ENCODE data around the gene NLRC3.
"Not testable (repeated sequence)": the region's sequence is repeated elsewhere in the genome, so short reads cannot be mapped to it uniquely, and the experiment has no call there.

NLRC3 gene, protein sequence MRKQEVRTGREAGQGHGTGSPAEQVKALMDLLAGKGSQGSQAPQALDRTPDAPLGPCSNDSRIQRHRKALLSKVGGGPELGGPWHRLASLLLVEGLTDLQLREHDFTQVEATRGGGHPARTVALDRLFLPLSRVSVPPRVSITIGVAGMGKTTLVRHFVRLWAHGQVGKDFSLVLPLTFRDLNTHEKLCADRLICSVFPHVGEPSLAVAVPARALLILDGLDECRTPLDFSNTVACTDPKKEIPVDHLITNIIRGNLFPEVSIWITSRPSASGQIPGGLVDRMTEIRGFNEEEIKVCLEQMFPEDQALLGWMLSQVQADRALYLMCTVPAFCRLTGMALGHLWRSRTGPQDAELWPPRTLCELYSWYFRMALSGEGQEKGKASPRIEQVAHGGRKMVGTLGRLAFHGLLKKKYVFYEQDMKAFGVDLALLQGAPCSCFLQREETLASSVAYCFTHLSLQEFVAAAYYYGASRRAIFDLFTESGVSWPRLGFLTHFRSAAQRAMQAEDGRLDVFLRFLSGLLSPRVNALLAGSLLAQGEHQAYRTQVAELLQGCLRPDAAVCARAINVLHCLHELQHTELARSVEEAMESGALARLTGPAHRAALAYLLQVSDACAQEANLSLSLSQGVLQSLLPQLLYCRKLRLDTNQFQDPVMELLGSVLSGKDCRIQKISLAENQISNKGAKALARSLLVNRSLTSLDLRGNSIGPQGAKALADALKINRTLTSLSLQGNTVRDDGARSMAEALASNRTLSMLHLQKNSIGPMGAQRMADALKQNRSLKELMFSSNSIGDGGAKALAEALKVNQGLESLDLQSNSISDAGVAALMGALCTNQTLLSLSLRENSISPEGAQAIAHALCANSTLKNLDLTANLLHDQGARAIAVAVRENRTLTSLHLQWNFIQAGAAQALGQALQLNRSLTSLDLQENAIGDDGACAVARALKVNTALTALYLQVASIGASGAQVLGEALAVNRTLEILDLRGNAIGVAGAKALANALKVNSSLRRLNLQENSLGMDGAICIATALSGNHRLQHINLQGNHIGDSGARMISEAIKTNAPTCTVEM

DNA sequence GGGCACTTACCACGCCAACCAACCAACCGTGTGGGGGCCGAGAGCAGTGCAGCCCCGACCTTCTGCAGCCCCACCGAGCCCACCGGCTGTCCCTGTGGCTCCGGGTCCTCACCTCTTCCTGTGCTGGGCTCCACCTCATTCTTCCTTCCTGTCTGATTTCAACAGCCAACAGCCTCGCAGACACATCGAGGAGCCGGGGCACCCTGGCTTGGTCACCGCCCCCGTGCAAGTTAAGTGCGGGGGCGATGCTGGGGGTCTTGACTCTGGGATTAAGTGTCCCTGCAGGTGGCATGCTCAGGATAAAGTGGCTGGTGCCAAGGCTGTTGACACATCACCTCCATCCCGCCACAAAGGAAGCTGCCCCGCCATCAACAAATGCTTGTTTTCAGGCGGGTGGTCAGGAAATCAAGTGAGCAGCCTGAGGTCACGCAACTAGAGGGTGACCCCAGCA lies at the start of gene NLRC3:
Gene NLRC3 (minus strand): TSS at position 102 of the 451 bp plus-strand sequence. CDS start 12,367 bp downstream, outside the sequence.
- DNase-seq (ENCODE audit: low read depth), result peak; percentile 23

DNA sequence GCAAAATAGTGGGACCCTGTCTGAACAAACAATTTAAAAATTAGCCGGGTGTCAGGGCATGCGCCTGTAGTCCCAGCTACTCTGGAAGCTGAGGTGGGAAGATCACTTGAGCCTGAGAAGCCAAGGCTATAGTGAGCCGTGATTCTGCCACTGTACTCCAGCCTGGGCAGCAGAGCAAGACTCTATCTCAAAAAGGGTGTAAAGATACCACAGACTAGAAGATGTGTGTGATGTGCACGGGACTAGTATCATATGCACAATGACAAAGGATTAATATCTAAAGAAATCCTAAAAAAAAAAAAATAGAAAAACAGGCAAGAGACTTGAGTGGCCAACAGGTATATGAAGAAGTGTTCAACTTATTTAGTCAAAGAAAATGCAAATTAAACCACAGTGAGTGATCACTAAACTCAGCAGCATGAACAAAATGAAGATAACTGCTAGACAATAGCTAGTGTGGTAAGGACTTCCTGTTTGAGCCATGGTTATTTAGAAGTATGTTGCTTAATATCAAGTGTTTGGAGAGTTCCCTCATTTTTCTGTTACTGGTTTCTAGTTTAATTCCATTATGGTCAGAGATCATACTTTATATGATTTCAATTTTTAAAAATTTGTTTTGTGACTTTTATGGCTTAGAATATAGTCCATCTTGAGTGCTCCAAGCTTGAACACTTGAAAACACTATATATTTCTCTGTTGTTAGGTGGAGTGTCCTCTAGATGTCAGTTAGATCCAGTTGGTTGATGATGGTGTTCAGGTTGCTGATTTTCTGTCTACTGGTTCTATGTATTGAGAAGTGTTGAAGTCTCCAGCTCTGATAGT lies 48.9 kb upstream of the NLRC3 start:
- DNase-seq (ENCODE audit: low read depth), result no peak

DNA sequence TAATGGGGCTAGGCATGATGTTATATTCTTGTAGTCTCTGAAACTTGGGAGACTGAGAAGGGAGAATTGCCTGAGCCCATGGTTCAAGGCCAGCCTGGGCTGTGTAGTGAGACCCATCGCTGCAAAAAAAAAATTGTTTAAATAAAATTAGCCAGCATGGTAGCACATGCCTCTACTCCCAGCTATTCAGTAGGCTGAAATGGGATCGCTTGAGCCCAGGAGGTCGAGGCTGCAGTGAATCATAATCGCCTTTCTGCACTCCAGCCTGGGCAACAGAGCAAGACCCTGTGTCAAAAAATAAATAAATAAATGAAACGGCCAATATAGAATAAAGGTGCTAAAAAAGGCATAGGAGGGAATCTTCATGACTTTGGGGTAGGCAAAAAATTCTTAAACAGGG lies 48.1 kb upstream of the NLRC3 start:
- DNase-seq (ENCODE audit: low read depth), result no peak

DNA sequence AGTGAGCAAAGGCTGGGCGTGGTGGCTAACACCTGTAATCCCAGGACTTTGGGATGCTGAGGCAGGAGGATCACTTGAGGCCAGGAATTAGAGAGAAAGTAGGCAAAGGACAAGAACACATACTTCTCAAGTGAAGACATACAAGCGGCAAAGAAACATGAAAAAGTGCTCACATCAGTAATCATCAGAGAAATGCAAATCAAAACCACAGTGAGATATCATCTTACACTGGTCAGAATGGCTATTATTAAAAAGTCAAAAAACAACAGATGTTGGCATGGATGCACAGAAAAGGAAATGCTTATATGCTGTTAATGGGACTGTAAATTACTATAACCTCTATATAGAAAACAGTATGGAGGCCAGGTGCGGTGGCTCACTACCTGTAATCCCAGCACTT lies 46.4 kb upstream of the NLRC3 start:
- DNase-seq (ENCODE audit: low read depth), result no peak

DNA sequence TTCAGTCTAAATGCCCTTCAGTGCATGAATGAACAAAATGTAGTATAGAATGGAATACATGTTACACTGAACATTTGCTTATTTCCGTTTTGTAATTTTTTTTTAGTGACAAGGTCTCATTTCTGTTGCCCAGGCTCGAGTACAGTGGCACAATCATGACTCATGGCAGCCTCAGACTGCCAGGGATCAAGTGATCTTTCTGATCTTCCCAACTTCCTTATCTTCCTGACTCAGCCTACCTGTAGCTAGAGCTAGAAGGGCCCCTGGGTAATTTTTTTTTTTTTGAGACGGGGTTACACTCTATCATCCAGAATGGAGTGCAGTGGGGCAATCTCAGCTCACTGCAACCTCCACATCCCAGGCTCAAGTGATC lies 41.6 kb upstream of the NLRC3 start:
- DNase-seq (ENCODE audit: low read depth), result no peak

DNA sequence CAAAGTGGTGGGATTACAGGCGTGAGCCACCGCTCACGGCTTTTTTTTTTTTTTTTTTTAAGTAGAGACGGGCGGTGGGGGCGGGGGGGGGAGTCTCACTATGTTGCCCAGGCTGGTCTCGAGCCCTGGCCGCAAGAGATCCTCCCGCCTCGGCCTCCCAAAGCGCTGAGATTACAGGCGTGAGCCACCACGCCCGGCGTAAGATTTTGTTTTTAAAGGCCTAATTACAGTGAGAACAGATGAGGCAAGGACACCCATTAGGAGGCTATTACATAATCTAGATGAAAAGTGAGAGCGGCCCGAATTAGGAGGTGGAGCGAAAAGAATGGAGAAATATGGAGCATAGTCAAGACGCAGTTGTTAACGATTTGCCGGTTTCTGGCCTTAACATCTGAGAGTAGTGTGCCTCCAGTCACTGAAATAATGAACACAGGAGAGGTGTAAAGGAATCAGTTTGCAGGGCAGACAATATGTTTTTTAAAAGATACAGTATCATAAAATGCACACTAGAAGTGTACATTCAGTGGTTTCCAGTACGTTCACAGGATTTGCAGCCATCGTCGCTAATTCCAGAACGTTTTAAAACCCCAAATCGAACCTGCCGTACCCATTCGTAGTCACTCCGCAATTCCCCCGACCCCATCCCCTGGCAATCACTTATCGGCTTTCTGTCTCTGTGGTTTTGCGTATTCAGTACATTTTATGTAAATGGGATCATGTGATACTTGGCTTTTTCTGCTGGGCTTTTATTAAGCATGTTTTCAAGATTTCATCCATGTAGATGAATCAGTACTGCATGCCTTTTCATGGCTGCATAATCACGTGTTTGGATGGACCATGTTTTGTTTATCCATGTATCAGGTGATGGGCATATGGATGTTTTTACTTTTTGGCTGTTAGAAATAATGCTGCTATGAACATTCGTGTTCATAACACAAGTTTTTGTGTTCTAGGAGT lies 35.6 kb upstream of the NLRC3 start:
- no peak for DNase-seq (ENCODE audit: low read depth)

DNA sequence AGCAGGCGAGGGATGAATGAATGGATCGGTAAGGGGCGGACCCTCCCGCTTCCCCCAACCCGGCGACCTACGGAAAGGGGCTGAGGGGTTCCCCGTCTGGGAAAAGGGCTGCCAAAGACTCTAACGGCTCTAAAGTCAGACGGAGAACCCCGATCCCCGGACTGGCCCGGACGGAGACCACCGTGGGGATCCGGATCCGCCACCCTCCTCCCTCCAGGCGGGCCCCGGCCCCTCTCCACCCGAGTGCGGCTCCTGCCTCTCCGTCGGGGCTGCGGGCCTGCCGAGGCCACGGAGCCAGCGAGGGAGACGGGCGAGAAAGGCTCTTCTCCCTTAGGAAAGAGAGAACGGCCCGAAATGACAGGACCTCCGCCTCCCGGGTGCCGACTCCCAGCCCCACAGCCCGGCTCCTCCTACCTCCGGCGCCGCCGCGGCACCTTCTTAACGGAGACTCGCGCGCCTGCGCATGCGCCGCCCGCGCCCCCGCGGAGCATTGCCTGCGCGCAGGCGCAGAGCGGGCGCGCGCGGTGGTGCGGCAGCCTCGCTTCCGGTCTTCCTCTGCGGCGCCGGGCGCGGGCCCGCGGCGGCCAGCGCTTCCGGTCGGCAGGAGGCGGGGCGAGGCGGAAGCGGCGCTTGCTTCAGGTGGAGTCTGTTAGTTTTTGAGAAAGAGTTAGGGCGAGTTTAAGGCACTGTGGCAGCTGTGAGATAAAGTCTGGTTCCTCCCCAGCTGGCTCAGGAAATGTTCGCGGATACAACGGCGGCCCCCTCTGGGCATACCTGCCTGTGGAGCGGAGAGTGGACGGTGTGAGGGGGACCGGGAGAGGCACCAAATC lies 34.2 kb upstream of the NLRC3 start, which contains the start of gene SLX4:
Gene SLX4 (minus strand): TSS at position 461 of the 830 bp plus-strand sequence. CDS start 2,642 bp downstream, outside the sequence.
- peak; percentile 83 for DNase-seq (ENCODE audit: low read depth)

DNA sequence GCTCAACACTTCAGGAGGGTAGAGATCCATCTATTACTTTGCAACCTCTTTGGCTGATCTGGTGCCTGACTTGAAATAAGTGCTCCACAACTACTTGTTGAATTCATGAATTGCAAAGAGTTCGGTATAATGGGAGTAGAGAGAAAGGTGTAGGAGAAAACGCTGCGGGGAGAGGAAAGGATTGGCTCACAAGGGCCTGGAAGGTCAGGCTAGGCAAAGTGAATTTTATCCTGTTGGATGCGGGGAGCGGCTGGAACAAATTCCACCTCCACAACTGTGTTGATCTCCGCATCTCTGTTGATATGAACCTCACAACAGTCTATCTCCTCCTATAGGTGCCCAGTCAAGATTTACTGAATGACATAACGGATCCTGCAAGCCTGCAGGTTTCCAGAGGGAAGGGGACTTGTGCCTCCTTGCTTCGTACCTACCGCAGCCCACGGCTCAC lies 33.5 kb upstream of the NLRC3 start:
- no peak for DNase-seq (ENCODE audit: low read depth)

DNA sequence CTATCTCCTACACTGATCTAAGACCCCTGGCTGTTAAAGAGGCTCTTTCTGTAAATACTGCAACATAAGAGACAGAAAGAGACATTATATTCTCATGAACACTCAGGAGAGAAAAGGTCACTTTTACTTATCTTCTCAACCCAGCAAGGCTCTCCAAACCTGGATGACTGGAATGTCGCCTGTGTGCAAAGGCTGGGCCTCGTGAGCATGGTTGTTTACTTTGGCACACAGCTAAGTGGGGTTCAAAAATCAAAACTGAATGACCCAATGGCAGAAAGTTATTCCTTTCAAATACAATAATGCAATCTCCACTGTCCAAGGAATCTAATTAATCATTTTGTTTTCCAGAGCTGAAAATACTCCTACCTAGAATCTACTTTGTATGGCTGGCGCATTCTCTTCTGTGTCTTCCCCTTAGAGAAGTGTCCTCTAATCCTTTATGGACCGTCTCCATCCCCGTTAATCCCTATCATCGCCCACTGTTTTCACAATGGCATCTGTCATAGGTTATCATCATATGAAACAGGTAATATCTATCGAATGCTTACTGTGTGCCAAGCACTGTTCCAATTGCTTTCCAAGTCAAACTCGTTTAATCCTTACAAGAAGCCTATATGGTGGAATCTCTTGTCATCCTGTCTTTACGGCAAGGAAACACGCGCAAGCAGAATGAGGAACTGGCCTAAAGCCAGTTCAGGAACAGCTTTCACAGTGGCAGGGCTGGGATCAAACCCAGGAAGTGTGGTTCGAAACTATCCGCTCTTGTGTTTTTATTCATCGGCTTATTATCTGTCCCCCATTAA lies 32.9 kb upstream of the NLRC3 start:
- no peak for DNase-seq (ENCODE audit: low read depth)

DNA sequence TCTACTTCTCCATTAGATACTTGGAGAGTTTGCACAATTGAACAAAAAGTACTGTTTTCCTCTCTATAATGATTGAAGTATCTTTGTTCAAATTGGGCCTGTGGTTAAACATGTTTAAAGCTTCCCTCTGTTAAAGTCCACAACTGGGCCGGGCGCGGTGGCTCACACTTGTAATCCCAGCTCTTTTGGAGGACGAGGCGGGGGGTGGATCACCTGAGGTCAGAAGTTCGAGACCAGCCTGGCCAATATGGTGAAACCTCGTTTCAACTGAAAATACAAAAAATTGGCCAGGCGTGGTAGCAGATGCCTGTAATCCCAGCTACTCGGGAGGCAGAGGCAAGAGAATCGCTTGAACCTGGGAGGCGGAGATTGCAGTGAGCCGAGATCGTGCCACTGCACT lies 31.8 kb upstream of the NLRC3 start:
- DNase-seq (ENCODE audit: low read depth), result not testable (repeated sequence)

DNA sequence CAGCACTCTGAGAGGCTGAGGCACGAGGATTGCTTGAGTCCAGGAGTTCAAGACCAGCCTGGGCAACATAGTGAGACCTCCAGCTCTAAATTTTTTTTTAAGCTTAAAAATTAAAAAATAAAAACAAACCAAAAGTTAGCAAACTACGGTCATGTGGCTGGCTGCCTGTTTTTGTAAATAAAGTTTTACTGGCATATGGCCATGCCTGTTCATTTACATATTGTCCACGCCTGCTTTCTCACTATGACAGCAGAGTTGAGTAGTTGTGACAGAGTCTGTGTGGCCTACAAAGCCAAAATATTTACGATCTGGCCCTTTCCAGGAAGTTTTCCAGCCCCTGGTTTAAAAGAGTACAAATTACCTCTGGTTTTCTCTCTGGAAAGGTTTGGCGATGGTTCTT lies 30.9 kb upstream of the NLRC3 start:
- no peak for DNase-seq (ENCODE audit: low read depth)

DNA sequence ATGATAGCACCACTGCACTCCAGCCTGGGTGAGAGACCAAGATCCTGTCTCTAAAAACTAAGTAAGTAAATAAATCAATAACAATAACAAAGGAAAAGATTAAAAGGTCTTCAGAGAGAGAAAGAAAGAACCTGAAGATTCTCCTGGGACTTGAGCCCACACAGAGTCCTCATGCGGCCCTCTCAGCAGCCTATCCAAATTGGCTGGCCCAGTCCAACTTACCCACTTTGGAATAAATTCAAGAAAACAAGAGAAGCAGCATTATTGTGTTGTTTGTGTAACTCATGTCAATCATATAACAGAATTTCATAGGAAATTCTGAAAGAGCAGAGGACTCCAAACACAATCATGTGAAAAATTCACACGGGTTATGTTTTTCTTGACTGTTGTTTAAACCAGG lies 30.4 kb upstream of the NLRC3 start:
- DNase-seq (ENCODE audit: low read depth), result no peak

DNA sequence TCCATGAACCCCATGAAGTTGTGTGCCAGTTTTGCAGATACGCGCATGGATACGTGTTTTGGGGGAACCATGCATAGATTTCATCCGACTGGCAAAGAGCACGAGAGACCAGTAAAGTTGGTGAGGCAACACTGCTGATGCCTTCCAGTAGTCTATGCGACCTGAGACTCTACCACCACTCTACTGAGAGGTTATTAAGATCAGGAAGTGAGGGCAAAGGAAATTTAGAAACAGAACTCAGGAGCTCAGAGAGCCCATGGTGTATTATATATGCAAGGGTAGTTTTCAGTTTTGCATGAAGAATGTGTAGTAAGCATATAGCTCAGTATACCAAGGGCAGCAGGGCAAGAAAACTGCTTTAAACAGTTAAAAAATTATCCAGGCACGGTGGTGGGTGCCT lies 30.0 kb upstream of the NLRC3 start:
- no peak for DNase-seq (ENCODE audit: low read depth)

DNA sequence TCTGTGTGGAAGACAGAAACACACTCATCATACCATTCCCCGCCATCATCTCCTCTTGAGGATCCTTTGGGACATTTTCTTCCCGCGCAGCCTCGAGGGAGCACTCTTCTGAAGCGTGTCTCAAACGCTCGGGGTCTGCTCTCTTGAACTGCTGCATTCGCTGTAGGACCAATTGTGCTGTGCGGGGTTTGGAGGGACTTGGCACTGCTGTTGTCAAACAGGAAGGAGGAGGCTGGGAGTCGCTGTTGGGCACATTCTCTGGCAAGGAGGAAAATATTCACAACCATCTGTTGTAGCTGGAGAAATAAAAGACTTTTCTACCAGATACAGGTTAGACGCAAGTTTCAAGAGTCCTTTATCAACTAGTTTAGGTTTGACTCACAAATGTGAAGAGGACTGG lies 29.2 kb upstream of the NLRC3 start:
- no peak for DNase-seq (ENCODE audit: low read depth)

DNA sequence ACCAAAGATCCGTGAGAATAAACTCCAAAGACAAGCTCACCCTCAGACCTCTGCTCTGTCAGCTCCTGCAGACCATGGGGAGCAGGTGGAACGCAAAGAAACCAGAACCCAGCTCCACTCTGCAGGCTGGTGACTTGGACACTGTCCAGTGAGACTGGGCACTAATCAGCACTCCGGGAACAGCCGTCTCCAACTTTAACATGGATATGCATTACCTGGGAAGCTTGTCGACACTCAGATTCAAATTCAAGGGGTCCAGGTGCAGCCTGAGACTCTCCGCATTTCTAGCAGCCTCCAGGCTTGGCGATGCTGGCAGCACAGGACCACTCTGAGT lies 25.1 kb upstream of the NLRC3 start:
- DNase-seq (ENCODE audit: low read depth), result no peak

DNA sequence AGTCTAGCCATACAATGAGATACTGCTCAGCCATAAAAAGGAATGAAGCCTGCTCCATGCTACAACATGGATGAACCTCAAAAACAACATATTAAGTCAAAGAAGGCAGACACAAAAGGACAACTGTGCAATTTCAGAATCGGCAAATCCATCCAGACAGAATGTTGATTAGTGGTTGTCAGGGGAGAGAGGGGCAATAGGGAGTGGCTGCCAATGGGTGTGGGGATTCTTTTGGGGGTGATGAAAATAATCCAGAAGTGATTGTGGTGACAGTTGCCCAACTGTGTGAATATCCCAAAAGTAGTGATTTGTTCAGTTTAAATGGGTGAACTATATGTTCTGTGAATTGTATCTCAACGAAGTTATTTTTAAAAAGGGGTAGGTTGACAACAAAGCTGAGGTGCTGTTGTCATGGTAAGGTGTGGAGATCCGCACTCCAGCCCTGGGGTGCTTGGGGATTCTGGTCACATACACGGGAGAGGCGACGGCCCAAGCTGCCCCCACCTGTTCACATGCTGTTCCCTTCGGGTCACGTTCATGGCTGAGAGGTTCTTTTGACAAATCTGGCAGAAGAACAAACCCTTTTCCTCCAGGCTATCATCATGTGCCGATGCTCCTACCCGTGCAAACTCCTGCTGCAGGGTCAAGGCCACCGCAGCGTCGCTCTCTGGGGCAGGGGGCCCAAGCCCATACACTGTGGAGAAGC lies 24.6 kb upstream of the NLRC3 start:
- no peak for DNase-seq (ENCODE audit: low read depth)

DNA sequence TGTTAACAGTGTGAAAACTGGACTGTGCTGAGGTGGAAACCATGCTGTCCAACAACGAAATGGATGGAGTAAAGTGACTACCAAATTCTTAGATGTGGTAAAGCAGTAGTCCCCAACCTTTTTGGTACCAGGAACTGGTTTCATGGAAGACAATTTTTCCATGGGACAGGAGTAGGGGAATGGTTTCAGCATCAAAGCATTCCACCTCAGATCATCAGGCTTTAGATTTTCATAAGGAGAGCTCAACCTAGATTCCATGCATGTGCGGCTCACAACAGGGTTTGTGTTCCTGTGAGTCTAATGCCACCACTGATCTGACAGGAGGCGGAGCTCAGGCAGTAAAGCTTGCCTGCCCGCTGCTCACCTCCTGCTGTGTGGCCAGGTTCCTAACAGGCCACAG lies 22.7 kb upstream of the NLRC3 start:
- DNase-seq (ENCODE audit: low read depth), result no peak

DNA sequence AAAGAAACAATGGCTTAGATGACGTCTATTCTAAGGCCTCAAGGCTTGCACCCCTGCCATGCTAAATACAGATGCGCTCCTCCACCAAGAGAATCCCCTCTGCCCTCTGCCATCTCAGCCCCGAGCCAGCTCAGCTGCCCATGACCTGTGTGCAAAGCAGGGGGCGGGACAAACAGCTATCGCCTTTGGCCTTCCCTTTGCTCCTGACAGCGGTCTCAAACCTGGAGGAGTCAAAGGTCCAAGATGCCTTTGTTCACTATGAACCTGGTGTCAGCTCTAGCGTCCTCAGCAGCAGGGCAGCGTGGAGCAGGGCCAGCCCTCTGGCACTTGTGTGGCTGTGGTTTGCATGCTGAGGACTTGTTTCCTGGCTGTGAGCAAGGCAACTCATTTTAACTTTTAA lies 21.9 kb upstream of the NLRC3 start:
- DNase-seq (ENCODE audit: low read depth), result no peak
